ENCODE results near the gene PRKCD.

GRCh38 chr3:53167418-53168174 is 6.6 kb downstream of the PRKCD start:
- no peak for TF ChIP-seq CTCF (conservative IDR thresholded peaks at IDR 0.05; ENCODE audit: low read depth, low read length)
- no peak for TF ChIP-seq POLR2A (IDR thresholded peaks at IDR 0.05; ENCODE audit: low read depth, low read length)
- no peak for TF ChIP-seq USF2 (IDR thresholded peaks at IDR 0.05; ENCODE audit: low read depth, low read length)
- no peak for TF ChIP-seq CHD1 (IDR thresholded peaks at IDR 0.05; ENCODE audit: low read depth, low read length)

Measured in IMR-90 (cell line).